Stimulated activated CD8-positive, alpha-beta memory T cell treated with anti-CD3 and anti-CD28 coated beads, Interleukin-7, amount 100 ng/mL, for 1 hour (primary cell): ENCODE data around the gene KIF3A.

ENCODE experiments used
- DNase-seq, 2 donors: peaks; one replicate each; pipeline ENCODE4 v3.0.0-alpha.2; 2020; ENCODE audit warnings: low read depth in 2 of 2

KIF3A gene

DNA sequence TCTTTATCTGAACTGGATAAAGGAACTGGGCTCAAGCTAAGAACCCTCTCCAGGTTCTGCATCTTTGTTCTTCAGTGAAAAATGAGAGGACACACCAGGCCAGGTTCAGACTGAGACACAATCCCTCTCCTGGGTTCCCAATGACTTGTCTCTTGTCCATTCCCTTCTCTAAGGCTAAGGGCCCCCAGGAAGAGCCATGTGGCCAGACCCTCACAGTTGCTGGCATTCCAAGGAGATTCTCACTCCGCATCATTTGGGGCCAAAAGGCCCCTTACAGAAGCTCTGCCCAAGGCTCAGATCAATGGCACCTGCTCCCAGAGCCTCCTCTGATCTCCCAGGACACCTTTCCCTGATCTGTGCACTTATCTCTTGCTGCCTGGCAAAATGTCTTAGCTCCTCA lies 58.6 kb downstream of the KIF3A start:
- DNase-seq: no peak

DNA sequence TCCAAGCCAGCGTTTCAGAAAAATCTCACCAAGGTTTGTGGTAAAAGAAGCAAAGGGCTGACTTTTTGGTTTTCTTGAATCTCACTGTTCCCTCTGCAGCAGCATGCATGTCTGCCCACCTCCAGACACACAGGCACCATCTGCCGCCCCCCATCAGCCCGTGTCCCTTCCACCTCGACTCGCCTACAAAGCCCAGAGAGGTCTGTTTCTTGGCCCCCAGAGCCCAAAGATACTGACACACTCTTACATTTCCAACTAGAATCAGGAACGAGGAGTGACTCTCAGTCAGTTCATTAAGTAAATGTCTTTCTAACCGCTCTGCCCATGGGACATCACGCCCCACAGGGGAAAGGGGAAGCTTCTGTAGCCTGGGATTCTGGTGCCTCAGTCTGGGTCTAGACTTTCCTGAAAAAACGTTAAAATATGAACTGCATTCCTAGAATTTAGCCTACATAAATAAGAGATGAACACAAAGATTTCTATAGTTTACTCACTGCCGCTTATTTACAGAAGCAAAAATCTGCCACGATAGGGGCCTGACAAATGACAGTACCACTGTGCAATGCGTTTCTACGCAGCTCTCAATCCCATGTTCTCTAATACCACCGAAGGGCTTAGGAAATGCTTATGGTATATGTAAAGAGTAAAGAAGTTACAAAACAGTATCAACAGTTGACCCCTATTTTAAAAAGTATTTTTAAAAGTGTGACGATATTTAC lies 59.5 kb downstream of the KIF3A start:
- DNase-seq: no peak

- no peak for DNase-seq
These were observed 60.2 kb downstream of the KIF3A start for GRCh38 chr5:132677191-132677590.

DNA sequence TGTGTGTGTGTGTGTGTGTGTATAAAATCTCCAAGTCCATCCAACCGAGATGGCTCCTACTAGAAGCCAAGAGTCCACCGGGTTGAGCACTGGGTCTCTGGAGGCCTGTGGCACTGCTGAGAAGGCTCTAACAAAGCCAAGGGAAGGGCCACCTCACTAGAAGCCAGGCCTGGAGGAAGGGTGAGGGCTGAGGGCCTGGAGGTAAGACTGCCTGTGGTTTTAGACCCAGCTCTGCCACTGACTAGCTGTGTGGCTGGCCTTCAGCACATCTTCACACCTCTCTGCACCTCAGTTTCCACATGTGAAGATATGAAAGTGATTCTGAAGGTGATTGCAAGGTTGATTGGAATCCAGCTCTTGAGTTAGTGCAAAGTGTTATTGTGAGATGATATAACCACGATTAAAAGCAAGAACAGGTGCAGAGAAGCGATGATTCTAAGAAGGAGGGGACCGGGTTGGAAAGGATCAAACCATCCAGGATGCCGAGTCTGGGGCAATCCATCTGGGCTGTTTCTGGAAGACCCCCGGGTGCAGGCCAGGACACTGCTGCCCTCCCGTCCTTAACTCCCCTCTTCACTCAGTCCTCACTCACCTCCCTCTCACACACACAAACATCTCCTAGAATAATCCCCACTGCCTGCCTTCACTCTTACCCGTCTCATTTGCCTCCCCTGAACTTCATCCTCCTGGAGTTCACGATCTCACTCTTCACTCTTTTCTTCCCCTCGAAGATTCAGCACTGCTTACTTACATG lies 61.2 kb downstream of the KIF3A start:
- no peak for DNase-seq

DNA sequence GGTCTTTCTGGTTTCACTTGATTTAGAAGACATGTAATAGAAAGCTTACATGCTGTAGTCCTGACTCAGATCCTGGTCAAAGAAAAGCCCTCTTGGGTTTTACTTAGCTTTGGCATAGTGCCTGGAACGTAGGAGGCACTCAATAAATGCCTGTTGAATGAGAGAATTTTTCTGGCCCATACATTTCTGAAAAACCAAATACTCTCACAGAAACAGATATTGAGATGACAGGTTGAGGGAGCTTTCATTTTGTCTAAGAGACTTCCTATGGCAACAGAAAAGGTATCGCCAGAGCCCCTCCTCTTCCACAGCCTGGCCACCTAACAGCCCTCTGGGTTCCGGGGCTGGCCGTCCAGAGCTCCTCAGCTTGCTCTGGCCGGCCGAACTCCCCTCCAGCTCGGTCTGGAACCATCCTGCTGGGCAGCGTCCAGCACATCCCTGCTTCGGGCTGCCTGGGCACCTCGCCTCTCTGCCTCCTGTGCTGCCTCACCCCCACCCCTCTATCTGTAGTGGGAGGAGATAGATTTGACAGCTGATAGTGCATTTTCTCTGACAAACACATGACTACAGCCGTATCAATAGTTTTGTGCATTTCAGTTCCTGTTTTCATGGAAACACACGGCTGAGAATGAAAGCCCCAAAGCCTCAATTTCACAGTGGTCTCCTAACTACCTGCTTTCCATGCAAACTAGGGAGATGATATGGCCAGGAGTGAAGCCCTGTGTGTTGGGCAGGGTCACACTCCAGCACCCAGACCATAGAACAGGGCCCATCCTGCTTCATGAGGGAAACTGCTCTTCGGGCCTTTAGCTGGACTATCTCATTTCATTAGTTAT lies 62.5 kb downstream of the KIF3A start:
- no peak for DNase-seq

DNA sequence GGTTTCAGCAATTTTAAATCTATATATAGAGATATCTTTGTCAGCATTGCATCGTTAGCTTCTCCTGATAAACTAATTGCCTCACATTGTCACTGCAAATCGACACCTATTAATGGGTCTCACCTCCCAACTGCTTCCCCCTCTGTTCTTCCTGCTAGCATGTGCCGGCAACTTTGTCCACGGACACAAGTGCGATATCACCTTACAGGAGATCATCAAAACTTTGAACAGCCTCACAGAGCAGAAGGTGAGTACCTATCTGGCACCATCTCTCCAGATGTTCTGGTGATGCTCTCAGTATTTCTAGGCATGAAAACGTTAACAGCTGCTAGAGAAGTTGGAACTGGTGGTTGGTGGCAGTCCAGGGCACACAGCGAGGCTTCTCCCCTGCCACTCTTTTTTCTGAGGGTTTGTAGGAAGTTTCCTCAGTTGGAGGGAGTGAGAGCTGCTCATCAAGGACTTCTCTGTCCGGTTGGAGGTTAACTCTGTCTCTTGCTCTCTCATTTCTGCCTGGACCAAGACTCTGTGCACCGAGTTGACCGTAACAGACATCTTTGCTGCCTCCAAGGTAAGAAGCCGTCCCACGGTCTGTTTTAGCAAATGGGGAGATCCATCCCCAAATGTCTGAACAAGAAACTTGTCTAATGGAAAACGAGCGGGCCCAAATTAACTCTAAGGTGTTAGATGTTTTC lies 63.3 kb downstream of the KIF3A start, which contains the start of gene IL4:
TSS of gene IL4 (plus strand) at position 51 of the 692 bp plus-strand sequence. CDS start at position 113, 62 bp downstream.
- DNase-seq: no peak

- DNase-seq: no peak
These were observed 63.9 kb downstream of the KIF3A start for GRCh38 chr5:132673488-132673887.

- no peak for DNase-seq
These were observed 66.3 kb downstream of the KIF3A start for GRCh38 chr5:132671000-132671399.

- no peak for DNase-seq
These were observed 67.1 kb downstream of the KIF3A start for GRCh38 chr5:132669966-132670882.

DNA sequence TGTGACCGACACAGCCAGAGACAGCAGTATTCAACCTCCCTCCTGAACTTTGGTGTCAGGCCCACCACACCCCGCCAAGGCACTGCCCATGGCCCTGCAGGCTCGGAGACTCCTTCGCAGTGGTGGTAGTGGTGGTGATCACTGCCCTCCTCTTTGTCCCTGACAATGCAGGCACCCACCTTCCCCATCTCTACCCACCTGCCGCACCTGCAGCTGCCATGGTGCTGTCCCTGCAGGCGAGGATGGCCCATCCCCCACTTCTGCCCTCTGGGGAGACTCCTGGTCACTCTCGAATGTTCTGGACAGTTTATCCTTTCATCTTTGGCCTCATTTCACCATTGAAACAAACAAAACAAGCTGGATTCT lies 67.9 kb downstream of the KIF3A start:
- no peak for DNase-seq

- DNase-seq: no peak
These were observed 68.5 kb downstream of the KIF3A start for GRCh38 chr5:132668706-132669454.

GRCh38 chr5:132667761-132668705 lies 69.3 kb downstream of the KIF3A start:
- no peak for DNase-seq

- no peak for DNase-seq
These were observed 70.0 kb downstream of the KIF3A start for GRCh38 chr5:132667309-132667708.

- no peak for DNase-seq
These were observed 70.8 kb downstream of the KIF3A start for GRCh38 chr5:132666310-132667123.

DNA sequence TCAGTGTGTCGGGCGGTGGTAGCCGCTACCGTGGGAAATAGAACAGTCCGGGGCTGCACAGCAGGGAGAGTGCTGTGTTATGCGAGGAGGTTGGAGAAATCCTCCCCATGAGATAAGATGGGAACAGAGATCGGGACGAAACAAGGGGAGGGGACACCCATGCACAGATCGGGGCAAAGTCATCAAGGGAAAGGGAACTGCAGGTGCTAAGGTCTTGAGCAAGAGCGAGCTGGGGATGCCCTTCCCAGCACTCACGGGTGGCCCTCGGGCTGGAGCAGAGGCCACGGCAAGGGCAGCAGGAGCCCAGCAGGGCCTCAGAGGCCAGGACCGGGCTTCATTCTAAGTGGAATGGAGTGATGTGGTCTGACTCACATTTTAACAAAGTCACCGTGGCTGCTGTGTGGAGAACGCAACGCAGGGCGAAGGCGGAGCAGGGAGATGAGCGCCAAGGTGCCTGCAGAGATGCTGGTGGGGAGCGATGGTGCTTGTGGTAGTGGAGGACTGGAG lies 71.7 kb downstream of the KIF3A start:
- DNase-seq: no peak

GRCh38 chr5:132664696-132665209 lies 72.6 kb downstream of the KIF3A start:
- no peak for DNase-seq
